Measurements from ENCODE around the gene PPP5C. TPM values are rescaled to one million over a fixed set of nuclear protein-coding genes. Genes with fewer than 3 reads are reported as not detected.

The PPP5C gene
- total RNA-seq, 5 donors from 2014 or later (not counting 1 experiment from before 2014, with no cell fraction given) = 40.3 to 59.7 (median 42.8) TPM

Other genes starting within 250 kb of the PPP5C start
- not detected for gene IGFL3, start 222.4 kb upstream of the PPP5C start, total RNA-seq
- under 1 TPM in 1 of 5 donors, not detected in 4; 0.32 TPM for gene IGFL2, start 198.8 kb upstream of the PPP5C start, total RNA-seq
- not detected for gene IGFL1, start 117.3 kb upstream of the PPP5C start, total RNA-seq
- under 1 TPM in 3 of 5 donors, not detected in 2; 0.13 to 0.76 (median 0.26) TPM for gene HIF3A, start 50.0 kb upstream of the PPP5C start, total RNA-seq
- under 1 TPM in 3 of 5 donors, not detected in 2; 0.12 to 0.19 (median 0.13) TPM for gene CCDC8, start 66.5 kb downstream of the PPP5C start, total RNA-seq
- not detected for gene PNMA8C, start 81.8 kb downstream of the PPP5C start, total RNA-seq
- gene PNMA8A, start 124.5 kb downstream of the PPP5C start, total RNA-seq = 1 to 10 TPM in 1 of 5 donors, under 1 TPM in 2, not detected in 2; 0.15 to 1.1 (median 0.43) TPM
- 1 to 10 TPM in 1 of 5 donors, under 1 TPM in 4; 0.20 to 1.1 (median 0.44) TPM for gene PNMA8B, start 148.8 kb downstream of the PPP5C start, total RNA-seq

Measured in T-cell (primary cell).